Measurements from ENCODE around the gene DIPK1A.

DNA sequence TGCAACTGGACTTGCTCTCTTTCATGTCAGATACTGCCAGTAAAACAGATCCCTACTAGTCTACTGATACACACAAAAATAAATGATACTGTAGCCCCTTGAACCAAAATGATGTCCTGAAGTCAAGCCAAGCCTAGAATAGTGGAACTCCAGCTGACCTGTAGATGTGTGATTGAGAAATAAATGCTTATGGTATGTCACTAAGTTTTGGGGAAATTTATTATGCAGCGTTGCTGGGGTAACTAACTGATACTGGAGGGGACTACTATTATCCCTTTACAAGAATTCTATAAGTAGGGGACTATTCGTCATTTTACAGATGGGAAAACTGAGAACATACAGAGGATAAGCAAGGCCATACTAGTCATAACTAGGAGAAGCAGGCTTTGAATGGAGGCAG lies 73.8 kb downstream of the DIPK1A start:
- no peak for TF ChIP-seq CTCF (IDR thresholded peaks at IDR 0.05)
- TF ChIP-seq POLR2A (IDR thresholded peaks at IDR 0.05), result no peak
